Pericardium fibroblast (primary cell): ENCODE measurements around the gene SI. TPM values are rescaled to one million over a fixed set of nuclear protein-coding genes. Genes with fewer than 3 reads are reported as not detected.

ENCODE experiments used
- total RNA-seq: library from RNA; depleted of rRNA; stranded (reverse); fragments of >200 nt; gene quantifications from 2 replicates; pipeline ENCODE4 v1.2.3, GENCODE V29; 2015

The SI gene
- total RNA-seq: not detected in 2 replicates

DNA sequence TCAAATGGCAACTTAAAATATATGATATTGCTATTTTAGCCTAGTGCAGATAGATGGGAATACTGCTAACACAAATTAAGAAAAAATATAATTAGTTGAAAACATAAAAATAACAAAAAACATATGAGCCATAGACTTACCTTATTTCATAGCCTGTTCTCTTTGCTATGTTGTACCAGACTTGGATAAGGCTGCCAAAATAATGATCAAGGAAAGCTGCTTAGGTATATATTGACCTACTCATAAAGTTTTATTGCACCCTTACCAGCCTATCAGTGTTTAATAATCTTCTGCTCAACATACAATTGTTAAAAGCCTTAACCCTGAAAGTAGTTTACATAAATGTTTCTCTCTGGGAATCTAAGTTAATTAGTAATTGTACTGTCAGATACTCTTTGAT, at the start of gene SI:
Gene SI, minus strand, starts transcription at position 204 of the 400 bp plus-strand sequence. CDS start 2,484 bp downstream, outside the sequence.

Other genes starting within 250 kb of the SI start
- not detected in 2 replicates for gene SLITRK3, start 117.9 kb upstream of the SI start, total RNA-seq